SHP77 (cell line): Measurements from ENCODE around the gene RIC3.
"Not testable (repeated sequence)": the region's sequence is repeated elsewhere in the genome, so short reads cannot be mapped to it uniquely, and the experiment has no call there.

Experiments used
- DNase-seq, 2 experiments: peaks; one replicate each; lab custom pipeline; 2025; lab: John Stamatoyannopoulos, UW

RIC3 gene

DNA sequence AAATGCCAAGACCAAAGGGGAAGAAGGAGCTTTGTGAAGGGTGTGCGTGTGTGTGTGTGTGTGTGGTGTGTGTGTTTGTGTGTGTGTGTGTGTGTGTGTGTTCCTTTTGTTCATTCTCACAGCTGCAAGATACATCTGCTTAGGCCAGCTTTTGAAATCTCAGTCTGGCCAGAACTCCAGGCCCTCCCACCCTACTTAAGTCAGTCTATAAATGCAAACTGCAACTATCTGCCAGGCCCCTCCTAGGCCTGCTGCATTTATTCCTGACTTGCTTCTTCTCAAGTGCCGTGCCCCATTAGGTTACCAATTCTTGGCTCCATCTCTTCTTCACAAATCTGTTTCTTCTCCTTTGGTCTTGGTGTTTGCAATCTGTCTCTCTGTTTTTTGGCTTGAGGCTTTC lies 21.6 kb upstream of the RIC3 start:
- no peak for DNase-seq

DNA sequence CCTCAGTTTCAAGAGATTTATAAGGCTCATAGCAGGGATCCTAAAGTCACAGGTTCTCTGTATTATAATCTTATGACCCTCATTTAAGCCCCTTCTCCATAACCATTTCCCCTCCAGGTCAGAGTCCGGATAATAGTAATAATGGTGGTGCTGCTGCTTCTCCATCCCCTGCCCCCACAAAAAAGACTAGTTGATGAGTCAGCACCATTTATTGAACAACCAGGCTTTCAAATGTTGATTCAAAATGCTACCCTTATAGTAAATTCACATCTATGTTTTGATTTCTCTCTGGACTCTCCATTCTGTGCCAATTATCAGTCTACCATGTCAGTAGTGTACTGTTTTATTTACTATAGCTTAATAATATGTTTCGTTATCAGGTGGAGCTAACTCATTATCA lies 17.6 kb upstream of the RIC3 start:
- no peak for DNase-seq

DNA sequence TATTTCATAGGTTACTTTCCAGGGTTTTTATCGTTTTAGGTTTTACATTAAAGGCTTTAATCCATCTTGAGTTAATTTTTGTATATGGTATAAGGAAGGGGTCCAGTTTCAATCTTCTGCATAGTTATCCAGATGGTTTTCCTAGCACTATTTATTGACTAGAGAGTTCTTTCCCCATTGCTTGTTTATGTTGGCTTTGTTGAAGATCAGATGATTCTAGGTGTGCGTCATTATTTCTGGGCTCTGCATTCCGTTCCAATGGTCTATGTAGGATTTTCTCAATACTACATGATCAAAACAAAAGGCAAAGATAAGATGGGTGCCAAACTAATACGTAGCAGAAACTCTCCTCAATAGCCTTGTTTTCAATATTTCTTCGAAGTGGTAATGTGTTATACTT lies 14.3 kb upstream of the RIC3 start:
- DNase-seq = no peak

DNA sequence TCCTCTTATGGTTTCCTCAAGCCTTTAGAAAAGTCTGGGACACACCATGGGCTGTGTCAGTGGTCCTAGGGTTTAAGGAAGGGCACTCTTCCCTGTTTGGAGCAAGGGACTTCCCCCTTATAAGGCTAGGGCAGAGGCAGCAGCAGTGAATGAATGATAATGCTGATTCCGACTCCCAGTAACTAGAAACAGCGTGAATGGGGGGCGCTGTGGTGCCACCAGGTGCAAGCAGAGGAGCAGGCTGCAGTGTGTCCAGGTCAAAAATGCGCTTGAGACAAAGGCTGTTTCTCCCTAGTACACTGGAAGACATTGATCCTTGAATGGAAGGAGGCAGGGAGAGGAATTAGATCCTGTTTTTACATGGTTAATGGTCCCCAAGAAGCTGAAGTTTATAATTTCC lies 11.6 kb upstream of the RIC3 start:
- DNase-seq = no peak

DNA sequence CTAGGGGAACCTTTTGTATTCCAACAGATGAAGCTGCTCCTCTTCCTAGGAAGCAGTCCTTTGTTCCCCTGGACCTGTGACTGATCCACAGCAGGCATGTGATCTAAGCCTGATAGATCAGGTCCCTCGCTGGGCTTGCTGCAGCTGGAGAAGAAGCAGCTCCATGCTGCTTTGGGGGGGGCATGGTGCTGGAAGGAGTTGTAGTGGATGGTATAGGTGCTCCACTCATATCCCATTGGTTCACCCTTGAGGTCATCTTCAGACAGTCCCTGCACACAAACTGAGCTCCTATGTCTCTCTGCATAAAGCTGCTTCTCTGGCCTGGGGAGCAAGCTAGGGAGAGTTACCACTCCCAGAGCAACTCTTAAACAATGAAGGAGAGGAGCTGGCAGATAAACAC lies 9.5 kb upstream of the RIC3 start:
- DNase-seq = no peak

DNA sequence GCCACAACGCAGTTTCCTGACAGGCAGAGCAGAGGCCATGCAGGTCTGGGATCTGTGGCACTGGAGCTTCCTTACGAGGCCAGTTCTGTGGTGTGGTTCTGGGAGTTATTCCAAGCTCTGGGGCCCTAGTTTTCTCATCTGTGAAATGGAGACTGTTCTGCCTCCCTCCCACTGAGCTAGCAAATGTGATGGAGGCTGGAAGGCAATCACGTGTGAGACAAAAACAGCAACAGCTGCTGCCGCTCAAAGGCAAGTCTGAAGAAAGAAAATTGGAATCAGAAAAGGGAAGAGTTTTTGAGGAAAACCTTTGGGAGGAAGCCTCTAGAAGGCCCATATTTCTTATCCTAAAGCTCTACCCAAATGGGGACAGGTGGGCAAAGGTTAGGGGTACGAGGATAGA lies 8.3 kb upstream of the RIC3 start:
- no peak for DNase-seq

DNA sequence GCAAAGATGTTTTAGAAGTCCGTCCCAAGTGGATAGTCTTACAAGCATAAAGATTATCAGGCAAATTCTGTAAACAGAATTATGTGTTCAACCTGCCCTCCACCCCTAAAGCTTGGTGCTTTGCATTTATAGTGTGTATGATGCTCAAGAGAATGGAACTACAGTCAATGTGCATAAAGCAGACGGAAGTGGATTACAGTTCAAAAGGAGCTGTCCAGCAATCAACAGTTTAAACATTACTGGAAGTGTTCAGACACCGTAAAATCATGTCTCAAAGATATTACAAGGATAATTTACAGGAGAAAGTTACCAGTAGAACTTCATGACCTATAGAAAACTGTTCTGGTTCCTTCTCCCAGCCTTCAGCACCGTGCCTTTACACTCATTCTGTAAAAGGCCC lies 1.0 kb downstream of the RIC3 start:
- no peak for DNase-seq

DNA sequence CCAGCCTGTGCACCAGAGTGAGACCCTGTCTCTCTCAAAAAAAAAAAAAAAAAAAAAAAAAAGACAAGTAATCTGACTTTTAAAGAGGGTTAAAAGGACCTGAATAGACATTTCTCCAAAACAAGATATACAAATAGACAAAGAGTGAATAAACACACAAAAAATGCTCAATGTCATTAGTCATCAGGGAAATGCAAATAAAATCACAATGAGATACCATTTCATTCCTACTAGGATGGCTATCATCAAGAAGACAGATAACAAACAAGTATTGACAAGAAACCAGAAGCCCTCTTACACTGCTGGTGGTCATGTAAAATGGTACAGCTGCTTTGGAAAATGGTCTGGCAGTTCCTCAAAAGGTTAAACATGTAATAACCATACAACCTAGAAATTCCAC lies 4.1 kb downstream of the RIC3 start:
- no peak for DNase-seq

DNA sequence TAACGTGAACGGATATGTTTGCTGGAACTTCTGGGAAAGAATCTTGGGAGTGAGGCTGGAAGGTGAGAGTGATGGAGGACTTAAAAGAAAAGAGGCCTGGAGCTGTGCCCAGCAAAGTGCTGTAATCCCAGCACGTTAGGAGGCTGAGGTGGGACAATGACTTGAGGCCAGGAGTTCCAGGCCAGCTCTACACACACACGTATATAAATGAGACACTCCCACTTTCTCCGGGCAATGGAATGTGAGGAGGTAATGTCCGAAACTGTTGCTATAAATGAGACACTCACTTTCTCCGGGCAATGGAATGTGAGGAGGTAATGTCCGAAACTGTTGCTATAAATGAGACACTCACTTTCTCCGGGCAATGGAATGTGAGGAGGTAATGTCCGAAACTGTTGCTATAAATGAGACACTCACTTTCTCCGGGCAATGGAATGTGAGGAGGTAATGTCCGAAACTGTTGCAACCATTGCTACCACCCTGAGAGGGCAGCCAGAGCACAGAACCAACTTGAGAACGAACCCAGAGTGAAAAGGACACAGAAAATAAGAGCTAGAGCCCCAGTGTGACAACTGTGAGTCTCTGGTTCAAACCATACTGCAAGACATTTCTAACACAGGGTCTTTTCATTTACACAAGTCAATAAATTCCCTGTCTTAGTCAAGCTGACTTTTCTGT lies 7.1 kb downstream of the RIC3 start:
- not testable (repeated sequence) for DNase-seq

DNA sequence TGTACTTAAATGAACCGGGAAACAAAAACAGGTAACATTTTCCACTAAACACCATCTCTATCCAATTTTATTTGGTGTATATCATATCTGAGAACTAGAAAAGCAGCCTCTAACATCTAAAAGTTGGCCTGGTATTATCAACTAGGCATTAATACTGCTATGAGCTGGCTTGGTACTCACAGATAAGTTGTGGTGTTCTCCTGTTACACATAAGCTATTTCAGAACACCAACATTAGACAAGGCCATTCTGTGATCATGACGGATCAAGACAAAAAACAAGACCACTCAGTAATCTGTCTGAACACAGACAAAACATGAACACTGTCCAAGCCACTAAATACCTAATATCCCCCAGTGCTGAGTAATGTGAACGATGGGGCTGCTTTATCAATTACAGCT lies 11.9 kb downstream of the RIC3 start:
- no peak for DNase-seq

DNA sequence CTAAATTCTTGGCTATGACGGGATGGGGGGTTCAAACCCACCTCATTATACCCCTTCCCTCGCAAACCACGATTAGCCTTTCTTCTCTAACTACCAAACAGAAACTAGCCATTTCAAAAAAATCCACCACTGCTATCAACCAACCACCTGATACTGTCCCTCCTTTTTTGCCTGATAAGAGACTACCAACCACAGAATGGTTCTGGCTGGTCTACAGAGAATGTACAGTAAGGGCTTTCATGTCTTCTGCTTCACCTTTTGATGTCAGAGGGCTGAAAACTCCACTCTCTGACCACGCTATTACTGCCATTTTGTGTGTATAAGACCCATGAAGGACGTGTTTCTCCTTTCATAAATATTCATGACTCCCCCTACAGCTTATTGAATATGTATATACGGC lies 19.1 kb downstream of the RIC3 start:
- no peak for DNase-seq

DNA sequence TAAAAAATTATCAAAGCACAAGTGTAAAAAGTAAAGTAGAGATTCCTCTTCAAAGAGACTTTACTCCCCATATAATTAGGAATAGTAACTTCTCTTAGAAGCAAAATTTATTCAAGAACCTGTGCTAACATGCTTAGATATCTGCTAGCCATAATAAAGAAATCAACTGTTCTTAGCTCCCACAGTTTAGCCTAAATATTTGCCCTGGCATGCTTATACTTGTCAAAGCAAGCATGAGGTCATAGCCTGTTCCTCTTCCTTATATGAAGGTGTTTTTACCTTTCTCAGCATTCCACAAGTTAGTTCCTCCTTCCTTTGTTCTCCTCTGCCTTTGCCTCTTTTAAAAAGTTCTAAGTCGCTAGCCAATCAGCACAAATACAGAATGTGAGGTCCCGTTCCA lies 30.3 kb downstream of the RIC3 start:
- DNase-seq = no peak

DNA sequence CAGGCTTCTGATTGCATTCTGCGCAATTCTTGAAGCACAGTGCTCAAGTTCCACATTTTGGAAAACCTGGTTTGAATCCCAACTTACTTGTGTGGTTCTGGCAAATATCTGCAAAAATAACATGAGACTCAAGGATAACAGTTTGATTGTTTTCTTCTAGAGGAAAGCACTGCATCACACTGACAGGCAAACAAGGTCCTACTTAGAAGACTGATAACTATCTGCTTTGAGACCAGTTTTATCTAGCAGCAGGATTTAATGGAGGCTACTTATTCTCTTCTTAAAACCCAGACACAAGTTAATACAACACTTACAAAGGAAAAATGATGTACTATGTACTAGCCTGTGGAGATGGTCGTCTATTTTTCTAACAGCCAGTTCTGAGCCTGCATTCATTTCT lies 41.4 kb downstream of the RIC3 start:
- no peak for DNase-seq

DNA sequence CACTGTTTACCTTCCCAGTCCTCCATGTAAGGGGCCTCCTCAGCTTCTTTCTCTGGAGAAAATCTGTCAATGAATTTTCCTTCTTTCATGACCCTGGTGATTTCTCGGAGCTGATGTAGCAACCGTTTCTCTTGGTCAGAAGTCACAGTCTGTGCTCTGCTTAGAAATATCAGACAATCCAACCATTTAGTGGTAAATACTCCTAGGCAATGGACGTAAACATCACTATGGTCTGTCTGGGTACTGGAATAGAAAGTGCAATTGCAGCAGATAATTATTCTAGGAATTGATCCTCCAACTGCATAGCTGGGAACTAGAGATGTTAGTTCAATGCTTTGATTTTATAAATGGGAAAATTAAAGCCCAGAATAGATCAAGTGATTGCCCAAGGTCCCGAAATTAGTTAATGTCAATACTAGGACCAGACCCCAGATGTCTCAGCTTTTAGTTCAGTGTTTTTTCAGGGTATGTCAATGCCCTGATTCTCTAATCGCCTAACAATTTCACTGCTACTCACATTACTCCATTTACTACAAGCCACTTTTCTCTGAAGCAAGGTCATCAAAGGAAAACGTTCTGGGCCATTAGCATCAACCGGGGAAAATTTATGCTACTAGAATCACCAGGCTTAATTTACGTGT lies 42.1 kb downstream of the RIC3 start:
- no peak for DNase-seq

DNA sequence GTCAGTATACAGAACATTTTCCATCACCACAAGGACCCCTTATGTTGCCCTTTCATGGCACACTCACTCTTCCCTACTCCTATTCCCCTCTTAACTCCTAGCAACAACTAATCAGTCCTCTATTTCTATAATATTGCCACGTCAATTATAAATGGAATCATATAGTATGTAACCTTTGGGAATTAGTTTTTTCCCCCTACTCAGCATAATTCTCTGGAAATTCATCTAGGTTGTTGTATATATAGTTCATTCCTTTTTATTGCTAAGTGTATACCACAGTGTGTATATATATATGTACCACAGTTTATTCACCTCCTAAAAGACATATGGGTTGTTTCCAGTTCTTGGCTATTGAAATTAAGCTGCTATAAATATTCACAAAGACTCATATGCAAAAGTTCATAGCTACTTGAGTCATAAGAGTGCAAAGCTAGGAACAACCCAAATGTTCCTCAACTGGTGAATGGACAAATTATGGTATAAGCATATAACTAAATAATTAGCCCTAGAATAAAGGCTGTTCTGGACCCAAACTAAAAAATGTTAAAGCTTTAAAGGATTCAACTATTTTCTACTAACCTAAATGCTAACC lies 46.6 kb downstream of the RIC3 start:
- no peak for DNase-seq

DNA sequence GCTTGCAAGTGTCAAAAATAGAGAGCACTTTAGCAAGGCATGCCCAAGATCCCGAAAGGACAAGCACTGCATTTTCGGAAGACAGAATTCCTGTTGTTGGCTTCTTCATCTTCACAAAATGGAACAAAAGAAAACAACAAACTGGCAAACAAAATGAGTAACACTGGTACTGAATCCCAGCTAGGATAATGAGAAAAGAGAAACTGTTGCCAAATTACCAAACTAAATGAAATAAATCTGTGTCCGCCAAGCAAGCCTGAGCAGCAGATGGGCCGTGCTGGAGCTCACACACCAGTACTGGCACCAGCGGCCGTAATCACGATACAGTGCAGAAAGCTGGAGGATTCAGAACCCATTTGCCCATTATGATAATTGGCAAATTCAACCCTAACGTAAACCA lies 57.2 kb downstream of the RIC3 start:
- DNase-seq = no peak

DNA sequence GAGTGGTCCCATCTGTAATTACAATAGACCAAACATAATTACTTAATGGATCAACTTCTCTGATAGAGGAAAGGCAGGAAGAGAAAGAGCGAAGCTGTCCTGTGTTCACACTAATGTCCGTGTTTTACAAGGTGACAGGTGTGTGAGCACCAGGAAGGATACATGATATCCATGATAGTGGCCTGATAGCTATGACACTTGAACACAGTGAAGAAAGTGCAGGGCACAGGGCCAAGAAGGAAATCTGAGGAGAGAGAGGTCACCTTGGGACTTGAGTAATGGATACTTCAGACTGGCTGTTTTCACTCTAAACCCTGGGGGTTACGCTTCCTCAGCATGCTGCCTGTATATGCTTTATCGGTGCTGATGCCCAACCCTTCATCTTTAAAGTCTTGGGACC lies 58.4 kb downstream of the RIC3 start:
- DNase-seq = no peak

DNA sequence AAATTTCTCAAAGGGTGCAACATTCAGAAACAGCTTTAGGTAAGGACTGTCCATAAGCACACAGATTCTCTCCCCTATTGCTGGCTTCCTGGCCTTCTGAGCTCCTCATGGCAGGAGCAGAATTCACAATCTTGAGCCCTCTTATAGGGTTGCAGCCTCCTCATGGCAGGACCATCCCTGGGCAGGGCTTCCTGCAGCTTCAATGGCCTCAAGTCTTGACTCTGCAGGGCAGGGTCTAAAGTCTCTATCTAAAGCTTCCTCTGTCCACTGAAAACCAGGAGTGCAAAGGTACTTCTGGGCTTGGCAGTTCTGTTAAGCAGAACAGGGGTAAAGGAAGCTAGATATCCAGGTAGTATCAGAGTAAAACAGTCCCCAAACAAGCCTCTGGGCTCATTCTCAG lies 59.1 kb downstream of the RIC3 start:
- no peak for DNase-seq

DNA sequence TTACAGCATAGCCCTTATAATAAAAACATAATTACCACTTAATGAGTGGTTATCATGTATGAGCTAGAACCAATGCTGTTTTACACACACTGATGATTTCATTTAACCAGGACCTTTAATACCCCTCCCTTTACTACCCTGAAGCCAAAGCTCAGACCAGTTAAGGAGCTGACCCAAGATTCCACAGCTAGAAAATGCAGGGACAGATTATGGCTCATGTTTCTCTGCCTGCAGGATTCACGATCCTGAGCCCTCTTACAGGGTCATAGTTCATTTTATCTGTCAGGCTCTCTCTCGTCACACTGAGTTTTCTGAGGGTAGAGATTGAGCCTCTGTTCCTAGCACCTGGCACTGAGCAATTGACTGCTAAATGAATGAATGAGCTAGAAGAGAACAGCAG lies 60.4 kb downstream of the RIC3 start:
- no peak for DNase-seq

DNA sequence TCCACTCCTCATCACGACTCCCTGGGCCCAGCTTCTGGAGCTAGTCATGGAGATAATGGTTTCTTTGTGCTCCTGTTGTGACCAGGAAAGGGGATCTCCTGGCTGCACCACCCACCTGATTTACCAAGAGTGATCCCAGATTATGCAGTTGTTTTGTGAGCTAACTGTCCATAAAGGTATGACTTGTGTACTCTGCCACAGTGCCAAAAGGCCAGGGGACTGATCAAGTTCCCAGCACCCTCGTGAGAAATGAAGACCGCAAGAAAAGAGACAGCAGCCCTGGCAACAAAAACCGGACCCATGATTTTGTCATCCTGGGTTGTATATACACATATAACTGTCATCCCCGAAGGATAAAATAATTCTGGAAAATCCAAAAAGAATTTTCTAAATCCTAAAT lies 61.2 kb downstream of the RIC3 start:
- DNase-seq = no peak

DNA sequence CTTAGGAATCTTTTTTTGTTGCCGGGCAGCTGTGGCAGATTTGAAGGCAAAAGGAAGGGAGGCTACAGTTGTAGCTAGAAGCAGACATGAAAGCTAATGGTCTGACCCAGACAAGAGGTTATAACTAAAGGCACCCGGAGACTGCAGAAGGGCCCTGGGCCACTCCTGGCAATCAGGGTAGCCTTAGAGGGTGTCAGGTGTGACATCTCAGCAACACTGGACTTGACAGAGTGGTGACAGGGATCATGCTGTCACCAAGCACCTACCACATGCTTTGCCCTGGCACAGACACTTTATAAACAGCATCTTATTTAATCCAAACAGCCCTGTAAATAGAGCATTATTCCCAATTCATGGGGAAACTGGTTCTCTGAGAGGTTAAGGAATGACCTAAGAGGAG lies 62.1 kb downstream of the RIC3 start:
- no peak for DNase-seq

DNA sequence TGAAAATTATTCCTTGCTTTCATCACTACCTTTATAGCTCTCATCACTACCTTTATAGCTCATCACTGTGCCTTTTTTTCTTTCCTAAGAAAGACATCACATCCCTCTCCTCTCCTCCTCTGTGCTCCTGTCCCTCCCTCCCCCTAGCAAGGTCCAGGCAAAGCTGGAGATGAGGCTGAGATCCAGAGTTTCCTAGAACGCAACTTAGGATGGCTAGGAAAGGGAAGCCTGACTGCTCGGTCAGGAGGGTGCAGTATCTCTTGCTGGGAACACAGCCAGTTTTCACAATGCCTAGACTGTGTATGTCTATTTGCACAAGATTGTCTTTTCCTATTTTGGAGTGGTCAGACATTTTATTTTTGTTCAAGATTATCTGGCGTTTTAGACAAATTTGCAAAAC lies 63.2 kb downstream of the RIC3 start:
- DNase-seq = no peak

DNA sequence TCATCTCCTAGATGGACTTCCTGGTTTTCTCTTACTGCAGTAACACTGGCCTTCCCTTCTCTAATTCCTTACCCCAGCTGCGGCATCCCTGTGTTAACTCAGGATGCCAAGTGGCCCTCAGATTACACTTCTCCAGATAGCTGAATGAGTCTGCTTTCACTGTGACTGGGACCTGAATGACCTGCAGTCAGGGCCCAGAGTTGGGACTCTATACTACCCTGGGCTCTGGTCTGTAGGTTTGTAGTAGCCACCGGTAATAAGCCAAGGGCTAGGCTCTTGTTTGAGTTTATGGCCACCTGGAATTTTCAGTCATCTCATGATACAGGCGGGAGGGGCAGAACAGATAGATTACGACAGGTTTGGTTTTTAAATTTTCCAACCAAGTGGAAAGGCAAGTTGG lies 63.7 kb downstream of the RIC3 start:
- no peak for DNase-seq

DNA sequence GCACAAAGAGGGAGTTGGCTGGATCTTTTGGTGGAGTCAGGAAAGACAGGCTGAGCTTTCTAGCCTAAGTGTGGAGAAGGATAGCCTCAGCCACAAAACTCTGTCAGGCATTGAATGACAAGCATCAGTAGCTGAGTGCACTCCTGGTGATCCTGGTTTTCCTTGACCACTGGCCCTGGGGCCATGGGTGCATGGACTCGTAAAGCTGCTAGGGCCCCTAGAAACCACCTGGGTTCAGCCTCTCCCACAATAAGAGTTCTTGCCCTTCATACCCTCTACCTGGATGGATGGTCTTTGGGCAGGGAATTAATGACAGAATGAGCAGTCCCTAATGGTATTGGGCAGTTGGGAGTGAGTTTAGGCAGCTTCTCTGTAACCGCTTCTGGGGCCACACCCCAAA lies 64.9 kb downstream of the RIC3 start:
- DNase-seq = no peak
